GM12874 (cell line): ENCODE results near the gene NCDN.
A peak's percentile ranks its signal among the peaks of the same experiment; 100 is the strongest.

ENCODE experiments used
- CTCF ChIP-seq: IDR thresholded peaks from 2 replicates; pipeline ENCODE4 v1.5.1; 2011; ENCODE audit warnings: low read depth, mild to moderate bottlenecking, control low read depth, low read length, moderate library complexity; ENCODE audit not compliant: insufficient read depth

Gene NCDN

GRCh38 chr1:35560256-35561225 is 2.9 kb downstream of the NCDN start:
- TF ChIP-seq CTCF: no peak

GRCh38 chr1:35561297-35561971 is 3.8 kb downstream of the NCDN start:
- no peak for TF ChIP-seq CTCF

- TF ChIP-seq CTCF: no peak
These were observed 4.5 kb downstream of the NCDN start for GRCh38 chr1:35561972-35562680.

DNA sequence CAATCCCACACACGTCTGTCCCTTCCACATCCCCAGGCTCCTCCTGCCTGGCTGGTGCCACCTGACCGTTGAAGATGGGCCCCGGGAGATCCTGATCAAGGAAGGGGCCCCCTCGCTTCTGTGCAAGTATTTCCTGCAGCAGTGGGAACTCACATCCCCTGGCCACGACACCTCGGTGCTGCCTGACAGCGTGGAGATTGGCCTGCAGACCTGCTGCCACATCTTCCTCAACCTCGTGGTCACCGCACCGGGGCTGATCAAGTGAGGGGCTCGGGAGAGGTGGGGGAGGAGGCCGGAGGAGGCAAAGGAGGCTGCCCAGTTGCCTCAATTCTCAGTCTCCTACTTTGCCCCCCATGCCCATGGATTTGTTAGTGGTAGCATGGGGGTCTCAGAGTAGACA is 5.6 kb downstream of the NCDN start:
- no peak for TF ChIP-seq CTCF

DNA sequence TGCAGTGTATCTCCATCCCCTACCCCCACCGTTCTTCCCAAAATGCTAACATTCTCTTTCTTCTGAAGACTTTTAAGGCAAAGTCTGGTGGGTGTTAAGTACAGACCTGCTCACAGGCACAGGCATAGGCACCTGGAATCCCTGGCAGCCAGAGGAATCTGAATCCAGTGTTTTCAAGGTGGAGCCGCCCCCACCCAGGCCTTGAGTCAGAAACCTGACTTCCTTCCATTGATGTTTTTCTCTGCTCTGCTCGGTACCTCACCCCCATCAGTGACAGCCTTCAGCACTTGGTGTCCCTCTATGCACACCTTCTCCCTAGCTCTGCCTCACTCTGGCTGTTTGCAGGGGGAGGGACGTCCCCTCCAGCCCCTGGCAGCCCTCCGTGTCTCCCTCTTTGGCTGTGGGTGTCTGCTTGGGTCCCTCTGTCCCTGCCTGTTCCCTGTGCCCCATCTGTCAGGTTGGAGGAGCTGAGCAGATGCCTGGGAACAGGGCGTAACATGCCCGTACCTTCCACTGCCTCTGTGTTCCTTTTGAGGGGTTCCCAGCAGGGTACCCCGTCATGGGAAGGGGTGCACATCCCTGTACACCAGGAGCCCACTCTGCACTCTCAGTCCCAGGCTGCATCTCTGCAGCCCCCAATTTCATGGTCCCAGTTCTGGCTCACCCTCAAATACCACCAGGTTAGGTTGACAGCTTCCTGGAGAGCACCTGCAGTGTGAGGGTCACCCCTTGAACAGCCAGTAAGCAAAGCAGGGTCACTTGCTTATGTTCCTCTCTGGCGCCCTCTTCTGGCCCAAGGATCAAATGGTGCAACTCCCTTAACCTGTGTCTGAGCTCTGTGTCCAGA is 6.7 kb downstream of the NCDN start:
- peak; percentile 84 for TF ChIP-seq CTCF

DNA sequence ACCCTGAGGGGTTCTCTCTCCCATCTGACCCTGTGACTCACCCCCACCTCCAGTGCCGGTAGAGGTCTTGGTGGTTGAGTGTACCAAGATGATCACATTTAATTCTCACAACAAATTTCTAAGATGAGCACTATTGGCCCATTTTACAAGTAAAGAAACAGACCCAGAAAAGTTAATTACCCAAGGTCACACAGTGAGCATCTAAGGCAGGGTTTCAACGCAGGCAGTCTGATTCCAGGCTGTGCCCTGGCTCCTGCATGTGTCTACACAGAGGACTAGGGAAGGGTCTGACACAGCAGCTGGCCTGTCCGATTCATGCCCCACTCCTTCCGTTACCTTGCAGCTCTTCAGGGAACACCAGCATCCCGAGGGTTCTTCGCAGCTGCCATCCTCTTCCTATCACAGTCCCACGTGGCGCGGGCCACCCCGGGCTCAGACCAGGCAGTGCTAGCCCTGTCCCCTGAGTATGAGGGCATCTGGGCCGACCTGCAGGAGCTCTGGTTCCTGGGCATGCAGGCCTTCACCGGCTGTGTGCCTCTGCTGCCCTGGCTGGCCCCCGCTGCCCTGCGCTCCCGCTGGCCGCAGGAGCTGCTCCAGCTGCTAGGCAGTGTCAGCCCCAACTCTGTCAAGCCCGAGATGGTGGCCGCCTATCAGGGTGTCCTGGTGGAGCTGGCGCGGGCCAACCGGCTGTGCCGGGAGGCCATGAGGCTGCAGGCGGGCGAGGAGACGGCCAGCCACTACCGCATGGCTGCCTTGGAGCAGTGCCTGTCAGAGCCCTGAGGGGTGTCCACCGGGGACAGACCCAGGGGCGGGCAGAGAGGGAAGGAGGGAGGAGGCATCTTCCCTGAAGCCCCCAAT is 7.5 kb downstream of the NCDN start:
- TF ChIP-seq CTCF: no peak
